Mesangial cell (primary cell): ENCODE data around the gene USP46. TPM values are rescaled to one million over a fixed set of nuclear protein-coding genes. Genes with fewer than 3 reads are reported as not detected.

ENCODE experiments used
- total RNA-seq: library from RNA; depleted of rRNA; stranded (reverse); fragments of >200 nt; gene quantifications from 2 replicates; pipeline ENCODE4 v1.2.3, GENCODE V29; 2015

Gene USP46
- total RNA-seq, result 8.5 and 8.8 TPM in 2 replicates

DNA sequence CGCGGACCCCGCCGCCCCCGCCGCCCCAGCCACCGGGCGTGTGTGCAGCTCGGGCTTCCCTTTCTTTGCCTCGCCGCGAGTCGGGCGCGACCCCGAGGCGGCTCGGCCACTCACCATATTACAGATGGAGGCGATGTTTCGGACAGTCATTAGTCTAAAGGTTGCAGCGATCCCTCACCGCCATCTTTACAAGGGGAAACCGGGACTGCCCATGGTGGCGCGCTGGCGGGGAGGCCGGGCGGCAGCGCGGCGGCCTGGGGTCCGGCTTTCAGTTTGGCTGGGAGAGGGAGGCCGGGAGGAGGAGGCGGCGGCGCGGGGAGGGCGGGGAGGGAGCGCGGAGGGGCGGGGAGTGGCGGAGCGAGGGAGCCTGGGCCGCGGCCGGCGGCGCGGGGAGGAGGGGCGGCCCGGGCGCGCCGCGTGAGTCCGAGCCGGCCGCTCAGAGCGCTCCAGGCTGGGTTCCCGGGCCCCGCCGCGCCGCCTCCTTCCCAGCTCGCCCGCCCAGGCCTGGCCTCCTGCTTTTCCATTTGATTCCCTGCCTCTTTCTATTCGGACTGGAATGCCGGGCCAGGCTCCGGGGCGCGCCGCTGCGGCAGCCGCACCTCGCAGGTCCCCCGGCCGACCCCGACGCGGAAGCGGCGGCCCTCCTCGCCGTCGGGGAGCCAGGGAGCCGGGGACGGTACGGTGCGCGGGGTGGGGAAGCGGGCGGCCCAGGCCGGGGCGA is at the start of gene USP46:
TSS of gene USP46 (minus strand) at position 301 of the 721 bp plus-strand sequence. CDS start at position 150, 151 bp downstream.

Other genes with a start within 250 kb of the USP46 start
- gene ERVMER34-1, start 92.1 kb upstream of the USP46 start, total RNA-seq, result 1.4 and 1.8 TPM in 2 replicates
- 0.65 and 0.76 TPM in 2 replicates for gene RASL11B, start 203.0 kb upstream of the USP46 start, total RNA-seq